Measurements from ENCODE around the gene CDH18.

Gene CDH18

DNA sequence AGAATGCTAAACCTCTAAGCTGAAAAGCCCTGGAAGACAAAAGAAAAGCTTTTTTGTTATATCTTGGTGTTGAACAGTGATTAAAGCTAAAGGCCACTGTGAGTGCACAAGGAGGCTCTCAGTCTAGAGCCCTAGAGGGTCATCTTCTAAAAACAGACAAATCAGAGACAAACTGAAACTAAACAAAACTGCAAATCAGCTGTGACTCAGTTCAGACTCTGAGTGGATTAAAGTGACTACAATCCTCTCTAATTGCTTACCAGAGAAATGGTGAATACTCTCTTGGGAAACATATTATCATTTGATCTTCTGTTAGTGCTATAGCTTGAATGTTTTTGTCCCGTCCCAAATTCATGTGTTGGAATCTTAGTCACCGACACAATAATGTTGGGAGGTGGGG is 491.9 kb downstream of the CDH18 start:
- no peak for DNase-seq
- Histone ChIP-seq H3K36me3 (no peaks in the 10 kb centered on the region), H3K4me3 (ENCODE audit: low read depth, low read length) (no peak overlapping the region), H3K9me3 (no peaks in the 10 kb centered on the region), H3K4me1 (no peaks in the 10 kb centered on the region), H3K27me3 (no peaks in the 10 kb centered on the region)
- TF ChIP-seq, protein P1, sequence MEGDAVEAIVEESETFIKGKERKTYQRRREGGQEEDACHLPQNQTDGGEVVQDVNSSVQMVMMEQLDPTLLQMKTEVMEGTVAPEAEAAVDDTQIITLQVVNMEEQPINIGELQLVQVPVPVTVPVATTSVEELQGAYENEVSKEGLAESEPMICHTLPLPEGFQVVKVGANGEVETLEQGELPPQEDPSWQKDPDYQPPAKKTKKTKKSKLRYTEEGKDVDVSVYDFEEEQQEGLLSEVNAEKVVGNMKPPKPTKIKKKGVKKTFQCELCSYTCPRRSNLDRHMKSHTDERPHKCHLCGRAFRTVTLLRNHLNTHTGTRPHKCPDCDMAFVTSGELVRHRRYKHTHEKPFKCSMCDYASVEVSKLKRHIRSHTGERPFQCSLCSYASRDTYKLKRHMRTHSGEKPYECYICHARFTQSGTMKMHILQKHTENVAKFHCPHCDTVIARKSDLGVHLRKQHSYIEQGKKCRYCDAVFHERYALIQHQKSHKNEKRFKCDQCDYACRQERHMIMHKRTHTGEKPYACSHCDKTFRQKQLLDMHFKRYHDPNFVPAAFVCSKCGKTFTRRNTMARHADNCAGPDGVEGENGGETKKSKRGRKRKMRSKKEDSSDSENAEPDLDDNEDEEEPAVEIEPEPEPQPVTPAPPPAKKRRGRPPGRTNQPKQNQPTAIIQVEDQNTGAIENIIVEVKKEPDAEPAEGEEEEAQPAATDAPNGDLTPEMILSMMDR (IDR thresholded peaks at IDR 0.05; ENCODE audit: low read depth, low read length): no peak

DNA sequence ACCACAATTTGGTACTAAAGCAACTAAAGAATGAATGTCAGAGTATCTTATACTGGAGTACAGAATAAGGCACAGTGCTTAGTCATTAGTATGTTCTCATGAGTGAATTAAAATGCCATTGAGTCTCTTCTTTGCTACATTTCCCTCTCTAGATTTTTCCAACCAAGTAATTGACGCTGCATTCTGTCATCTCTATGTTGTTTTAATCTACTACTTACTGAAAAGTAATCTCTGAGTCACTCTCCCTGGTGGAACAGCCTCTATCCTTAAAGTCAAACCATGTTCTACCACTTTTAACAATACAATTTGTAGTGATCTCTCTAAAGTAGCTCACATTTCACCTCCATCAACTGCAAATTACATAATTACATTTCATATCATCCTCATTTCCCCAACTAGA is 495.1 kb downstream of the CDH18 start:
- H3K27me3 ChIP-seq: no peaks in the 10 kb centered on the region
- H3K9me3 ChIP-seq: no peaks in the 10 kb centered on the region
- H3K4me1 ChIP-seq: no peaks in the 10 kb centered on the region
- no peaks in the 10 kb centered on the region for H3K36me3 ChIP-seq
- DNase-seq: no peak
- TF ChIP-seq, protein P1 (IDR thresholded peaks at IDR 0.05; ENCODE audit: low read depth, low read length): no peak
- no peak overlapping the region for H3K4me3 ChIP-seq (ENCODE audit: low read depth, low read length)

DNA sequence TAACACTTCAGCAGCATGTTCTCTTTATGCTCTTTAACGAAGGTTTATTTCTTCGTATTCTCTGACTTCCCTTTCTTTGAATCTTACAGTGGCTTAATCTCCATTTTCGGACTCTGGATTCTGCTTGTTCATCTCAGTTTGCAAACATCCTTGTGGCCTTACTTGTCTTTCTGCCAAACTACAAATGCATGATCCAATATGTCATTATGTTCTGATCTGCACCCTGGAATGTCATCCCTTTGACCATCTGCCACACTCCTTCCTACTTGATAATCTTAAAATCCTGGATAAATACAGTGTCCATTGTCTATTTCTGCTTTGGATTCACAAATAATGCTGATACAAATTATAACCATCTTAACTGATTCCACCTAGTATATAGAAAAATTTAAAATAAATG is 499.2 kb downstream of the CDH18 start:
- no peaks in the 10 kb centered on the region for H3K36me3 ChIP-seq
- no peak for DNase-seq
- no peak overlapping the region for H3K4me3 ChIP-seq (ENCODE audit: low read depth, low read length)
- H3K27me3 ChIP-seq: no peaks in the 10 kb centered on the region
- no peaks in the 10 kb centered on the region for H3K4me1 ChIP-seq
- TF ChIP-seq, protein P1 (IDR thresholded peaks at IDR 0.05; ENCODE audit: low read depth, low read length): no peak
- H3K9me3 ChIP-seq: no peaks in the 10 kb centered on the region

DNA sequence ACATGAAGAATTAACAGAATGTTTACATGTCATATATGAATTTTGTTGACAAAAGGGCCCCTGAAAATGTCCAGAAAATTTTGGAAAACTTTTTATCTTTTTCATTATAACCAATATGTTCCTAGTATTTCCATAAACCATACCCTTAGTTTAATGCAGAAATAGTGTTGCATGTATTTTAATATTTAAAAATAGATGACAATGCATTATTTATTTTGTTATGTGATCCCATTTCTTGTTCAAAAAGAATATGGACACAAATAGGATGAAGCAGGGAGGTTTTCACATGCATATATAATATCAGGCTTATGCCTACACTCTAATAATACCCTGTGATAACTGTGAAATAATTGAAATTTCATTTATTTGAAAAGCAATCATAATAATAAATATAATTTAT is 500.5 kb downstream of the CDH18 start:
- H3K36me3 ChIP-seq: no peaks in the 10 kb centered on the region
- H3K4me1 ChIP-seq: no peaks in the 10 kb centered on the region
- H3K9me3 ChIP-seq: no peaks in the 10 kb centered on the region
- TF ChIP-seq, protein P1 (IDR thresholded peaks at IDR 0.05; ENCODE audit: low read depth, low read length): no peak
- no peaks in the 10 kb centered on the region for H3K27me3 ChIP-seq
- no peak for DNase-seq
- H3K4me3 ChIP-seq (ENCODE audit: low read depth, low read length): no peak overlapping the region

DNA sequence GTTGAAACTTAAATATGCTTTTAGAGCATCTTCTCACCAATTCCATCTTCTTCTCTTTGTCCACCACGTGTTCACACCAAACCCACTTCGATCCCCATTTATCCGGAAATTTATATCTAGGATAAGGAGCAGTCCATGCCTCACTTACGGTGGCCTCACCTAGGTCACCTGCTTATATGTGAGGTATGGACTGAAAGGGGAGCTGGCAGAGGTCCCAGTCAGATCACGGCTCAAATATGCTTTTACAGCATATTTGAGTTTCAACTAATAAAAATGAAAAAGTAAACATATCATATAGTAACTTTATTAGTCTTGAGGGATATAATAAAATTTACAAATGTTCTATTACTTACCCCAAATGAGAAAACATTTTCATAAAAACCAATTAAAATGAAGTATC is 508.4 kb downstream of the CDH18 start:
- no peak for DNase-seq
- no peaks in the 10 kb centered on the region for H3K9me3 ChIP-seq
- no peaks in the 10 kb centered on the region for H3K36me3 ChIP-seq
- H3K4me1 ChIP-seq: no peaks in the 10 kb centered on the region
- H3K27me3 ChIP-seq: no peaks in the 10 kb centered on the region
- TF ChIP-seq, protein P1 (IDR thresholded peaks at IDR 0.05; ENCODE audit: low read depth, low read length): no peak
- no peak overlapping the region for H3K4me3 ChIP-seq (ENCODE audit: low read depth, low read length)

DNA sequence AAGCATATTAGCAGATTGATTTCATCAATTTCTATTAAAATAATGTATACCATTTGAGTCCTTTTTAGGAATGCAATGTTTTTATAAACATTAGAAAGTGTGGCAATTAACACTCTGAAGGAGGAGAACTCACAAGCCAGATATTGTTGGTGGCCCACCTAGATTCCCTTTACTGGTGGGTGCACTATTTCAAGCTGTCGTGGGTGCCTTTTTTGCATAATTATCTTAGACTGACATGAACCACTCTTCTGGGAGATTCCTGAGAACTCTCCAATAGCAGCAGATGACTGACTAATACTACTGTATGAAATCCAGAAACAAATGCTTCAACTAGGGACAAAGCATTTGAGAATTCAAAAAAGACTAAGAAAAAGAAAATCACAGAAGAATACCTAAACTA is 526.0 kb downstream of the CDH18 start:
- TF ChIP-seq, protein P1 (IDR thresholded peaks at IDR 0.05; ENCODE audit: low read depth, low read length): no peak
- no peaks in the 10 kb centered on the region for H3K4me1 ChIP-seq
- no peak for DNase-seq

More for the DNA sequence above, 526.0 kb downstream of the CDH18 start:
- Histone ChIP-seq H3K36me3 (no peaks in the 10 kb centered on the region), H3K4me3 (ENCODE audit: low read depth, low read length) (no peak overlapping the region), H3K9me3 (no peaks in the 10 kb centered on the region), H3K27me3 (no peaks in the 10 kb centered on the region)
